ENCODE results near the gene BLOC1S1. TPM values are rescaled to one million over a fixed set of nuclear protein-coding genes. Genes with fewer than 3 reads are reported as not detected.

BLOC1S1 gene
- total and polyA plus RNA-seq, 8 donors = 69.4 to 123 (median 77.1) TPM

- ATAC-seq (no peak), DNase-seq (no peak)
- no peak for TF ChIP-seq CTCF (IDR thresholded peaks at IDR 0.05)
- H3K9me3 ChIP-seq = no peaks in the 10 kb centered on the region
- H3K4me3 ChIP-seq = no peak overlapping the region
- no peak overlapping the region for H3K27ac ChIP-seq
- H3K4me1 ChIP-seq = peaks cover 6 to 26% of the 10 kb centered on the region in 2 donors
- intact Hi-C loops (cut with DNase I) = no loop called here
- no peaks in the 10 kb centered on the region for H3K27me3 ChIP-seq
- no peaks in the 10 kb centered on the region for H3K36me3 ChIP-seq
These were observed 20.2 kb downstream of the BLOC1S1 start for GRCh38 chr12:55736076-55736475.

- DNase-seq (peak in 3 of 4 donors; percentile 70 to 86 (median 78)), ATAC-seq (peak; percentile 79)
- Histone ChIP-seq H3K36me3 (no peaks in the 10 kb centered on the region), H3K4me1 (peaks cover 6 to 18% of the 10 kb centered on the region in 2 donors), H3K9me3 (no peaks in the 10 kb centered on the region), H3K4me3 (no peak overlapping the region), H3K27me3 (peaks cover 0 to 5% of the 10 kb centered on the region in 2 donors), H3K27ac (peak overlapping the region in 1 of 2 donors; percentile 88)
- intact Hi-C loops (cut with DNase I) = no loop called here
- peak; percentile 62 to 86 for TF ChIP-seq CTCF (IDR thresholded peaks at IDR 0.05)
These were observed 21.1 kb downstream of the BLOC1S1 start for GRCh38 chr12:55736780-55737580.

- TF ChIP-seq CTCF (IDR thresholded peaks at IDR 0.05) = peak in 1 of 2 donors; percentile 36
- H3K36me3 ChIP-seq = no peaks in the 10 kb centered on the region
- H3K27me3 ChIP-seq = peaks cover 0 to 12% of the 10 kb centered on the region in 2 donors
- peak overlapping the region in 1 of 2 donors; percentile 47 for H3K4me3 ChIP-seq
- no peaks in the 10 kb centered on the region for H3K9me3 ChIP-seq
- peak overlapping the region; percentile 82 to 88 for H3K27ac ChIP-seq
- ATAC-seq (peak; percentile 13), DNase-seq (peak in 1 of 4 donors; percentile 59)
- intact Hi-C loops (cut with DNase I) = no loop called here
- peaks cover 6 to 21% of the 10 kb centered on the region in 2 donors for H3K4me1 ChIP-seq
These were observed 21.8 kb downstream of the BLOC1S1 start for GRCh38 chr12:55737581-55738122.

DNA sequence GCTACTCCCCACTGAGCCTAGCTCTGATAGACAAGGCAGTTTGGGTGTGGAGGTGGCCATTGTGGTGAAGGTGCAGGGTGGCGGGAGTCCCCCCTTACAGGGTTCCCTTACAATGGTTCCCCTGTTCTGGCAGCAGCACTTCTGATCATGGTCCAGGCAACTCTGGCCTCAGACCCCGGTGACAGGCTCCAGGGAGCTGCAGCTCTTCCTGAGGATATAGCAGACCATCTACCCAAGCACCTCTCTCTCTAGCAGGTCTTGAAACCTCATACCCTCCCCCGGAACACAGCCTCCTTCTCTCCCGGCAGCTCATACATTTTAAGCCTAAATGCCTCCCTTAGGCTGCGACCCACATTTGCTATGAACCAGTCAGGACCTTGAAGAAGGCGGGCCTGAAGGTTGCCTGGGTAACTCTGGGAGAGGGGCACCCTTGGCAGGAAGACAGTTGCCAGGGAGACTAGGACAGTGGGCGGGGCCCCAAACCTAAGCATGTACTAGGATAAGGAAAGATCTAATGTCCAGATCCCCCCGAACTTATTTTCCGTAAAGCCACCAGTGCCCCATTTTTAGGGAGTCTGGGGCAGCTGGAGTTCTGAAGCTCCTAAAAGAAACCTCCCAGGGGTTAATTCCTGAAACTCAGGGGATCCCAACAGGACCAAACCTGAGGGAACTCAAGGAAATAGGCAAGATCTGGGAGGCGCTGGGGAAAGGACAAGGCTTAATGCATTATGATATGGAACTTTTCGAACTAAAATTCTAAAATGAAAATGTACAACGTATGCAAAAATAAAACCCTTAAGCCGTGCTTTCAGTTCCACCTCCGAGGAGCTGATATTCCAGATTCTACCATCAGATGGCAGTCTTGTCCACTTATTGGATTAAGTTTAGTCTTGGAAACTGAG is 22.5 kb downstream of the BLOC1S1 start:
- Histone ChIP-seq H3K27me3 (peaks cover 0 to 15% of the 10 kb centered on the region in 2 donors), H3K36me3 (no peaks in the 10 kb centered on the region), H3K9me3 (no peaks in the 10 kb centered on the region), H3K4me1 (peaks cover 6 to 22% of the 10 kb centered on the region in 2 donors), H3K4me3 (peak overlapping the region; percentile 47 to 48), H3K27ac (peak overlapping the region; percentile 82 to 88)
- peak; percentile 86 to 93 (median 90) for DNase-seq
- intact Hi-C loops (cut with DNase I) = no loop called here
- TF ChIP-seq CTCF (IDR thresholded peaks at IDR 0.05) = peak; percentile 78 to 91
- ATAC-seq = peak; percentile 83
